ENCODE results near the gene MGARP.

MGARP gene

GRCh38 chr4:139245590-139245989, 34.4 kb downstream of the MGARP start:
- DNase-seq: no peak

- DNase-seq: no peak
These were observed 36.3 kb downstream of the MGARP start for GRCh38 chr4:139243448-139244365.

GRCh38 chr4:139242511-139243051, 37.4 kb downstream of the MGARP start:
- no peak for DNase-seq

GRCh38 chr4:139241784-139242151, 38.3 kb downstream of the MGARP start:
- DNase-seq: no peak

- no peak for DNase-seq
These were observed 38.8 kb downstream of the MGARP start for GRCh38 chr4:139241086-139241783.

GRCh38 chr4:139239127-139239772, 40.8 kb downstream of the MGARP start:
- DNase-seq: no peak

- no peak for DNase-seq
These were observed 45.8 kb downstream of the MGARP start for GRCh38 chr4:139234253-139234652.

- peak in 2 of 56 donors; percentile 2 to 3 for DNase-seq
These were observed 50.4 kb downstream of the MGARP start for GRCh38 chr4:139229534-139230039.

GRCh38 chr4:139227729-139228404, 52.2 kb downstream of the MGARP start:
- DNase-seq: no peak

- peak in 12 of 56 donors; percentile 0 to 33 (median 6) for DNase-seq
These were observed 56.2 kb downstream of the MGARP start for GRCh38 chr4:139223682-139224317.

GRCh38 chr4:139222215-139222614, 57.8 kb downstream of the MGARP start:
- DNase-seq: no peak

- DNase-seq: no peak
These were observed 58.3 kb downstream of the MGARP start for GRCh38 chr4:139221687-139222086.

- DNase-seq: no peak
These were observed 60.5 kb downstream of the MGARP start for GRCh38 chr4:139219450-139220055.

Data from amygdala (tissue), 56 donors.